BE2C (cell line): ENCODE measurements around the gene C1R.

ENCODE experiments used
- DNase-seq: peaks from one replicate; pipeline ENCODE4 v3.0.0-alpha.2; 2020
- H3K27me3 ChIP-seq: fragments of 250-450 bp; sonication (Bioruptor Pico); 2 replicates; pipeline ENCODE4 v1.5.1; 2020; ENCODE audit warnings: mild to moderate bottlenecking
- H3K36me3 ChIP-seq: fragments of 250-450 bp; sonication (Bioruptor Pico); 2 replicates; pipeline ENCODE4 v1.5.1; 2020; ENCODE audit warnings: mild to moderate bottlenecking
- H3K4me1 ChIP-seq: fragments of 250-450 bp; sonication (Bioruptor Pico); 2 replicates; pipeline ENCODE4 v1.5.1; 2020
- H3K4me3 ChIP-seq: 2 replicates; pipeline ENCODE4 v1.5.1; 2011; ENCODE audit warnings: low read depth, low read length
- H3K9me3 ChIP-seq: fragments of 250-450 bp; sonication (Bioruptor Pico); 2 replicates; pipeline ENCODE4 v1.5.1; 2020
- TF ChIP-seq, protein P1 (sequence below): IDR thresholded peaks from 2 replicates; pipeline ENCODE4 v1.5.1; 2012; ENCODE audit warnings: mild to moderate bottlenecking, low read depth, low read length

The C1R gene

GRCh38 chr12:7069386-7069785, 22.9 kb downstream of the C1R start:
- Histone ChIP-seq H3K9me3 (no peaks in the 10 kb centered on the region), H3K36me3 (no peaks in the 10 kb centered on the region), H3K4me3 (no peak overlapping the region), H3K4me1 (no peaks in the 10 kb centered on the region), H3K27me3 (peaks cover 75% of the 10 kb centered on the region)
- DNase-seq = no peak
- TF ChIP-seq, protein P1, sequence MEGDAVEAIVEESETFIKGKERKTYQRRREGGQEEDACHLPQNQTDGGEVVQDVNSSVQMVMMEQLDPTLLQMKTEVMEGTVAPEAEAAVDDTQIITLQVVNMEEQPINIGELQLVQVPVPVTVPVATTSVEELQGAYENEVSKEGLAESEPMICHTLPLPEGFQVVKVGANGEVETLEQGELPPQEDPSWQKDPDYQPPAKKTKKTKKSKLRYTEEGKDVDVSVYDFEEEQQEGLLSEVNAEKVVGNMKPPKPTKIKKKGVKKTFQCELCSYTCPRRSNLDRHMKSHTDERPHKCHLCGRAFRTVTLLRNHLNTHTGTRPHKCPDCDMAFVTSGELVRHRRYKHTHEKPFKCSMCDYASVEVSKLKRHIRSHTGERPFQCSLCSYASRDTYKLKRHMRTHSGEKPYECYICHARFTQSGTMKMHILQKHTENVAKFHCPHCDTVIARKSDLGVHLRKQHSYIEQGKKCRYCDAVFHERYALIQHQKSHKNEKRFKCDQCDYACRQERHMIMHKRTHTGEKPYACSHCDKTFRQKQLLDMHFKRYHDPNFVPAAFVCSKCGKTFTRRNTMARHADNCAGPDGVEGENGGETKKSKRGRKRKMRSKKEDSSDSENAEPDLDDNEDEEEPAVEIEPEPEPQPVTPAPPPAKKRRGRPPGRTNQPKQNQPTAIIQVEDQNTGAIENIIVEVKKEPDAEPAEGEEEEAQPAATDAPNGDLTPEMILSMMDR = no peak

GRCh38 chr12:7068994-7069346, 23.3 kb downstream of the C1R start:
- DNase-seq = no peak
- peaks cover 71% of the 10 kb centered on the region for H3K27me3 ChIP-seq
- H3K36me3 ChIP-seq = no peaks in the 10 kb centered on the region
- no peak overlapping the region for H3K4me3 ChIP-seq
- H3K4me1 ChIP-seq = no peaks in the 10 kb centered on the region
- H3K9me3 ChIP-seq = no peaks in the 10 kb centered on the region
- TF ChIP-seq, protein P1 = no peak

GRCh38 chr12:7068240-7068993, 23.8 kb downstream of the C1R start:
- H3K4me3 ChIP-seq = no peak overlapping the region
- TF ChIP-seq, protein P1 = no peak

DNA sequence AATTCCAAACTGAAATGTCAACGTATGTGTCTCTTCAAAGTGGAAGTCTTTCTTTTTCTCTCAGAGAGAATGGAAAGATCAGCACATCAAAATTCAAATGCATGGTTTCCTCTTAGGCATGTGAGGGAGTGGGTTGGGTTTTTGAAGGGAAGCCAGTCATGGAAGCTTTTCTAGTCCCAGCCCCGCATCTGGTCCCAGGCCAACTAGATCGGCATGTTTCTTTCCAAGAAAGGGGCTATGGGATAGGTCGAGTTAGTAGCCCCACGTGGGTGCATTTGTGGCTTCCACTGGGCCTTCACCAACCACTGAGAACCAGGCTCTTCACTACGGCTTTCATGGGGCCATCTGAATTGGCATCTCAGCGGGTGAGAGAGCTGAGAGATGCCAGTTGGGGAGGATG, 25.1 kb downstream of the C1R start:
- Histone ChIP-seq H3K9me3 (no peaks in the 10 kb centered on the region), H3K36me3 (no peaks in the 10 kb centered on the region), H3K27me3 (peaks cover 63% of the 10 kb centered on the region), H3K4me3 (no peak overlapping the region), H3K4me1 (no peaks in the 10 kb centered on the region)
- TF ChIP-seq, protein P1 = no peak
- DNase-seq = no peak

More at GRCh38 chr12:7068240-7068993, 23.8 kb downstream of the C1R start:
- Histone ChIP-seq H3K36me3 (no peaks in the 10 kb centered on the region), H3K9me3 (no peaks in the 10 kb centered on the region), H3K4me1 (no peaks in the 10 kb centered on the region), H3K27me3 (peaks cover 69% of the 10 kb centered on the region)
- DNase-seq = no peak

GRCh38 chr12:7066596-7066995, 25.6 kb downstream of the C1R start:
- peaks cover 60% of the 10 kb centered on the region for H3K27me3 ChIP-seq
- no peak overlapping the region for H3K4me3 ChIP-seq
- no peaks in the 10 kb centered on the region for H3K36me3 ChIP-seq
- H3K4me1 ChIP-seq = no peaks in the 10 kb centered on the region
- no peak for DNase-seq
- TF ChIP-seq, protein P1 = no peak
- no peaks in the 10 kb centered on the region for H3K9me3 ChIP-seq

- Histone ChIP-seq H3K4me3 (no peak overlapping the region), H3K9me3 (no peaks in the 10 kb centered on the region), H3K27me3 (peaks cover 64% of the 10 kb centered on the region), H3K36me3 (no peaks in the 10 kb centered on the region), H3K4me1 (no peaks in the 10 kb centered on the region)
- TF ChIP-seq, protein P1 = no peak
- DNase-seq = no peak
These were observed 27.1 kb downstream of the C1R start for GRCh38 chr12:7065073-7065623.
